SK-N-SH (cell line): ENCODE measurements around the gene STK39. TPM values are rescaled to one million over a fixed set of nuclear protein-coding genes. Genes with fewer than 3 reads are reported as not detected.

Source experiments
- CTCF ChIA-PET: fragments of 300-600, 350-600 bp; formaldehyde crosslinking; extraction: SDS; loops from one replicate; lab custom pipeline; 2021; lab: Yijun Ruan, JAX
- POLR2A ChIA-PET: fragments of 350-600 bp; sonication (Branson Sonifier 250); formaldehyde crosslinking; extraction: SDS; loops from one replicate; lab custom pipeline; 2020; ENCODE audit warnings: antibody characterized with exemption, inconsistent platforms; lab: Yijun Ruan, JAX
- DNase-seq: peaks from one replicate; pipeline ENCODE4 v3.0.0; 2012
- H2AFZ ChIP-seq: fragments of 200-600 bp; sonication (generic); 2 replicates; pipeline ENCODE4 v1.8.1; 2016; ENCODE audit warnings: antibody characterized with exemption, mild to moderate bottlenecking, low read depth
- H3F3A ChIP-seq: fragments of 200-600 bp; sonication (generic); replicated peaks from 2 replicates; pipeline ENCODE3; 2016; ENCODE audit warnings: antibody characterized with exemption, mild to moderate bottlenecking; ENCODE audit not compliant: insufficient read depth
- H3K27ac ChIP-seq, 2 experiments: fragments of 200-500 bp in 1 of 2; fragments of 200-600 bp in 1 of 2; sonication (Bioruptor generic) in 1 of 2; sonication (generic), shearing (Covaris generic) in 1 of 2; 2 replicates each; pipeline versions ENCODE4 v1.5.1 to v1.6.1; 2014 to 2016; ENCODE audit warnings: low read depth in 2 of 2, inconsistent platforms in 1 of 2, low read length in 1 of 2, mild to moderate bottlenecking in 1 of 2, mixed read lengths in 1 of 2
- H3K27me3 ChIP-seq: fragments of 200-600 bp; sonication (generic), shearing (Covaris generic); 2 replicates; pipeline ENCODE4 v1.6.1; 2016; ENCODE audit warnings: mixed run types; ENCODE audit not compliant: insufficient read depth
- H3K36me3 ChIP-seq, 2 experiments: fragments of 200-500 bp in 1 of 2; fragments of 200-600 bp in 1 of 2; sonication (Bioruptor generic) in 1 of 2; sonication (generic) in 1 of 2; replicated peaks in 1 of 2; 2 replicates each; pipeline versions ENCODE3 to v1.5.1; 2014 to 2016; ENCODE audit warnings: low read length in 1 of 2, mild to moderate bottlenecking in 1 of 2; ENCODE audit not compliant: insufficient read depth in 2 of 2, control insufficient read depth in 1 of 2
- H3K4me1 ChIP-seq, 2 experiments: fragments of 200-500 bp in 1 of 2; fragments of 200-600 bp in 1 of 2; sonication (Bioruptor generic) in 1 of 2; sonication (generic), shearing (Covaris generic) in 1 of 2; 2 replicates each; pipeline versions ENCODE4 v1.5.1 to v1.6.1; 2014 to 2016; ENCODE audit warnings: low read depth in 1 of 2, low read length in 1 of 2, mixed run types in 1 of 2; ENCODE audit not compliant: insufficient read depth in 2 of 2, control insufficient read depth in 1 of 2
- H3K4me2 ChIP-seq: fragments of 200-600 bp; sonication (generic), shearing (Covaris generic); 2 replicates; pipeline ENCODE4 v1.6.1; 2017; ENCODE audit warnings: mixed run types
- H3K4me3 ChIP-seq, 2 experiments: fragments of 200-500 bp in 1 of 2; fragments of 200-600 bp in 1 of 2; sonication (Bioruptor generic) in 1 of 2; sonication (generic), shearing (Covaris generic) in 1 of 2; 2 replicates each; pipeline versions ENCODE4 v1.5.1 to v1.8.1; 2014 to 2016; ENCODE audit warnings: low read depth in 2 of 2, inconsistent platforms in 1 of 2, low read length in 1 of 2, mild to moderate bottlenecking in 1 of 2, mixed read lengths in 1 of 2, moderate library complexity in 1 of 2
- H3K79me2 ChIP-seq: fragments of 200-600 bp; sonication (generic); 2 replicates; pipeline ENCODE4 v1.8.1; 2017; ENCODE audit warnings: mild to moderate bottlenecking; ENCODE audit not compliant: insufficient read depth
- H3K9ac ChIP-seq: fragments of 200-600 bp; sonication (generic); 2 replicates; pipeline ENCODE4 v1.6.1; 2017; ENCODE audit warnings: mixed run types
- H3K9me2 ChIP-seq: fragments of 200-600 bp; sonication (generic); 2 replicates; pipeline ENCODE4 v1.6.1; 2017; ENCODE audit warnings: mixed run types
- H3K9me3 ChIP-seq: fragments of 200-600 bp; sonication (generic); 2 replicates; pipeline ENCODE4 v1.6.1; 2017; ENCODE audit warnings: mixed run types, mild to moderate bottlenecking, moderate library complexity
- H4K20me1 ChIP-seq: fragments of 200-600 bp; sonication (generic); 2 replicates; pipeline ENCODE4 v1.6.1; 2017; ENCODE audit warnings: mild to moderate bottlenecking, mixed run types; ENCODE audit not compliant: insufficient read depth
- ELF1 ChIP-seq: IDR thresholded peaks from 2 replicates; pipeline ENCODE4 v1.4.0; 2012
- FOSL2 ChIP-seq: IDR thresholded peaks from 2 replicates; pipeline ENCODE4 v1.4.0; 2012; ENCODE audit warnings: low read depth, mild to moderate bottlenecking, moderate library complexity, borderline replicate concordance
- FOXM1 ChIP-seq: IDR thresholded peaks from 2 replicates; pipeline ENCODE4 v1.4.0; 2012; ENCODE audit warnings: low read depth, mild to moderate bottlenecking
- MXI1 ChIP-seq: IDR thresholded peaks from 2 replicates; pipeline ENCODE4 v1.6.1; 2012; ENCODE audit warnings: mild to moderate bottlenecking, low read depth, low read length, improper control_type of control experiment
- REST ChIP-seq: IDR thresholded peaks from 2 replicates; pipeline ENCODE4 v1.6.1; 2012; ENCODE audit warnings: mild to moderate bottlenecking, low read depth, low read length, moderate library complexity
- RFX5 ChIP-seq: IDR thresholded peaks from 2 replicates; pipeline ENCODE4 v1.6.1; 2012; ENCODE audit warnings: mild to moderate bottlenecking, improper control_type of control experiment, low read length
- RXRA ChIP-seq: IDR thresholded peaks from 2 replicates; pipeline ENCODE4 v1.4.0; 2012; ENCODE audit warnings: low read depth, mild to moderate bottlenecking, borderline replicate concordance
- SMC3 ChIP-seq: IDR thresholded peaks from 2 replicates; pipeline ENCODE4 v1.6.1; 2012; ENCODE audit warnings: low read depth, low read length, improper control_type of control experiment
- TAF1 ChIP-seq: IDR thresholded peaks from 2 replicates; pipeline ENCODE4 v1.6.1; 2012; ENCODE audit warnings: low read depth, mild to moderate bottlenecking, low read length, moderate library complexity, borderline replicate concordance
- TCF12 ChIP-seq: IDR thresholded peaks from 2 replicates; pipeline ENCODE4 v1.4.0; 2012
- TEAD4 ChIP-seq: IDR thresholded peaks from 2 replicates; pipeline ENCODE4 v1.4.0; 2012; ENCODE audit warnings: mild to moderate bottlenecking, borderline replicate concordance; ENCODE audit not compliant: insufficient read depth
- YY1 ChIP-seq: IDR thresholded peaks from 2 replicates; pipeline ENCODE4 v1.4.0; 2012; ENCODE audit warnings: low read depth, mild to moderate bottlenecking
- WGBS: methylation state at CpG from one replicate; pipeline ENCODE4 v1.1.6; 2017; ENCODE audit warnings: low lambda C conversion rate; 5-methylcytosine and 5-hydroxymethylcytosine counted together
- polyA plus RNA-seq, 3 experiments: library from polyadenylated mRNA; depleted of rRNA; stranded (reverse); fragments of >200 nt; gene quantifications; 2 replicates each; pipeline ENCODE4 v1.2.3, GENCODE V29; 2012
- TF ChIP-seq, protein P1 (sequence below): IDR thresholded peaks from 2 replicates; pipeline ENCODE4 v1.4.0; 2012; ENCODE audit warnings: low read depth, borderline replicate concordance
- TF ChIP-seq, protein P2 (sequence below): IDR thresholded peaks from 2 replicates; pipeline ENCODE4 v1.4.0; 2012; ENCODE audit warnings: low read depth
- TF ChIP-seq, protein P3 (sequence below): fragments of 150-350 bp; IDR thresholded peaks from 2 replicates; pipeline ENCODE4 v1.6.1; 2017; ENCODE audit warnings: antibody characterized with exemption, low read length, low read depth, borderline replicate concordance
- TF ChIP-seq, protein P4 (sequence below): fragments of 150-350 bp; IDR thresholded peaks from 2 replicates; pipeline ENCODE4 v1.6.1; 2016; ENCODE audit warnings: mild to moderate bottlenecking, low read depth, low read length
- TF ChIP-seq, protein P5 (sequence below): fragments of 200-600 bp; sonication (generic); IDR thresholded peaks from 2 replicates; pipeline ENCODE4 v1.6.1; 2017; ENCODE audit warnings: antibody characterized with exemption, mild to moderate bottlenecking, moderate library complexity

The STK39 gene
- polyA plus RNA-seq, 1 of the 3 experiments (the other 2 are of a cell fraction) = 9.6 TPM

DNA sequence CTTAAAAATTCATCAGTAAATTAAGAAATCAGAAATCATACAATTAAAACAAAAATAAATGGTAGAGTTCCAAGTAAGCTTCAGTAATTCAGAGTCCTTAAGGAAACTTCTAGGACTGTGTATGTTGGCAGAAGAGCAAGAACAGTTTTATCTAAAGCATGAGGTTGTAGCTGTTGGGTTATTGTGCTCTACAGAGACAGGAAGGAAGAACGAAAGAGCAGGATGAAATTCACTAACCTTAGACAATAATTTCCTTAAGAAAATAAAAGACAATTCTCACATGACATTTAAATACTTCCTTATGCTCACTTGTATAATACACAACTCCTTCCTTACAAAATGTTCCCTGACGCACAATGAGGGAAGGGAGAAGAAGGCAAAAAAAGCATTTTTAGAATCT lies 133.4 kb downstream of the STK39 start:
- no peaks in the 10 kb centered on the region for H3K9me3 ChIP-seq
- no peak for DNase-seq
- peaks cover 3% of the 10 kb centered on the region; the same call in 1 of the 2 replicates for H3K79me2 ChIP-seq
- H3F3A ChIP-seq = peaks cover 7% of the 10 kb centered on the region
- H3K9ac ChIP-seq = no peak overlapping the region
- H3K36me3 ChIP-seq = peaks cover 23 to 28% of the 10 kb centered on the region in 2 experiments
- no peak for TF ChIP-seq TEAD4
- TF ChIP-seq, protein P1, sequence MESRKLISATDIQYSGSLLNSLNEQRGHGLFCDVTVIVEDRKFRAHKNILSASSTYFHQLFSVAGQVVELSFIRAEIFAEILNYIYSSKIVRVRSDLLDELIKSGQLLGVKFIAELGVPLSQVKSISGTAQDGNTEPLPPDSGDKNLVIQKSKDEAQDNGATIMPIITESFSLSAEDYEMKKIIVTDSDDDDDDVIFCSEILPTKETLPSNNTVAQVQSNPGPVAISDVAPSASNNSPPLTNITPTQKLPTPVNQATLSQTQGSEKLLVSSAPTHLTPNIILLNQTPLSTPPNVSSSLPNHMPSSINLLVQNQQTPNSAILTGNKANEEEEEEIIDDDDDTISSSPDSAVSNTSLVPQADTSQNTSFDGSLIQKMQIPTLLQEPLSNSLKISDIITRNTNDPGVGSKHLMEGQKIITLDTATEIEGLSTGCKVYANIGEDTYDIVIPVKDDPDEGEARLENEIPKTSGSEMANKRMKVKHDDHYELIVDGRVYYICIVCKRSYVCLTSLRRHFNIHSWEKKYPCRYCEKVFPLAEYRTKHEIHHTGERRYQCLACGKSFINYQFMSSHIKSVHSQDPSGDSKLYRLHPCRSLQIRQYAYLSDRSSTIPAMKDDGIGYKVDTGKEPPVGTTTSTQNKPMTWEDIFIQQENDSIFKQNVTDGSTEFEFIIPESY = no peak
- TF ChIP-seq, protein P2, sequence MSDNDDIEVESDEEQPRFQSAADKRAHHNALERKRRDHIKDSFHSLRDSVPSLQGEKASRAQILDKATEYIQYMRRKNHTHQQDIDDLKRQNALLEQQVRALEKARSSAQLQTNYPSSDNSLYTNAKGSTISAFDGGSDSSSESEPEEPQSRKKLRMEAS = no peak
- no peak for TF ChIP-seq SMC3
- H2AFZ ChIP-seq = no peak overlapping the region
- no peaks in the 10 kb centered on the region for H3K9me2 ChIP-seq
- H3K4me3 ChIP-seq = no peak overlapping the region
- no peak overlapping the region for H3K4me2 ChIP-seq
- no peaks in the 10 kb centered on the region for H3K27me3 ChIP-seq
- H4K20me1 ChIP-seq = no peaks in the 10 kb centered on the region
- 77% methylated on average over 2 of the region's 2 CpGs for WGBS
- peak overlapping the region in 1 of 2 experiments; percentile 21; a peak in 1 of 4 replicates for H3K27ac ChIP-seq
- POLR2A ChIA-PET = no interaction called here
- CTCF ChIA-PET = interaction anchor here (1.0 to 7.1 kb wide), 3 partner anchors 6 to 149 kb away, joined by 3 to 85 read pairs (median 13); no protein-coding TSS in a partner anchor
- peaks cover 0 to 6% of the 10 kb centered on the region in 2 experiments; a peak in 2 of 4 replicates for H3K4me1 ChIP-seq

DNA sequence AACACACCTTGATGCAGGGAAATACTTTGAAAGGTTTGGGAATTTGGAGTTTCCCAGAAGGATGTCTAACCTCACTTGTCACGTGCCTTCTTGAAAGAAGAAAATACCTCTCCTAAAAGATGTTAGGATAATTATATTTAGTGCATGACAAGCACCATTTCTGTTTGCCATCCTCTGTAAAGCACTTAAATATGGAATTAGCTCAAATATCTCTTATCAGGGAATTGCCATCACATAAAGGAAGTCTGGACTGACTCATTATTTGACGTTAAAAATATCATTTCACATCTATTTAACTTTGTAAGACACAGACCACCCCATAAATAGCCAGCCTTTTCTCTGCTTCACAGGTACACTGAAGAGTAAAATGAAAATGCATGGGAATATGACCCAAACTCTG lies 140.1 kb downstream of the STK39 start:
- Histone ChIP-seq H3K36me3 (peaks cover 0 to 19% of the 10 kb centered on the region in 2 experiments), H3K4me2 (peak overlapping the region; percentile 25; the same call in 1 of the 2 replicates), H3K27ac (peak overlapping the region; percentile 76 to 92), H3K9me3 (no peaks in the 10 kb centered on the region), H3K79me2 (0 out of 2 replicates have a peak, but pooled peaks cover 3% of the 10 kb centered on the region), H2AFZ (no peak overlapping the region), H3K4me1 (peaks cover 7 to 25% of the 10 kb centered on the region in 2 experiments; a peak in 2 of 4 replicates), H3K9me2 (no peaks in the 10 kb centered on the region), H3F3A (peaks cover 11% of the 10 kb centered on the region), H3K9ac (no peak overlapping the region), H3K4me3 (no peak overlapping the region), H3K27me3 (no peaks in the 10 kb centered on the region), H4K20me1 (no peaks in the 10 kb centered on the region)
- 8% methylated on average over 2 of the region's 2 CpGs for WGBS
- CTCF ChIA-PET = interaction anchor here (0.7 to 7.8 kb wide), 7 partner anchors 10 to 843 kb away, joined by 3 to 85 read pairs (median 4); no protein-coding TSS in a partner anchor
- POLR2A ChIA-PET = interaction anchor here (2.0 kb wide), 1 partner anchor 14 kb away, joined by 4 read pairs; no protein-coding TSS in a partner anchor
- DNase-seq = peak; percentile 56
- TF ChIP-seq FOSL2 (peak; percentile 76; the same call in 1 of the 2 replicates), ELF1 (no peak), TAF1 (no peak), YY1 (no peak), REST (no peak), FOXM1 (peak; percentile 97), MXI1 (peak; percentile 83), TCF12 (peak; percentile 100), SMC3 (no peak), RXRA (peak; percentile 58; the same call in 1 of the 2 replicates), RFX5 (peak; percentile 45; the same call in 1 of the 2 replicates)
- TF ChIP-seq, protein P3, sequence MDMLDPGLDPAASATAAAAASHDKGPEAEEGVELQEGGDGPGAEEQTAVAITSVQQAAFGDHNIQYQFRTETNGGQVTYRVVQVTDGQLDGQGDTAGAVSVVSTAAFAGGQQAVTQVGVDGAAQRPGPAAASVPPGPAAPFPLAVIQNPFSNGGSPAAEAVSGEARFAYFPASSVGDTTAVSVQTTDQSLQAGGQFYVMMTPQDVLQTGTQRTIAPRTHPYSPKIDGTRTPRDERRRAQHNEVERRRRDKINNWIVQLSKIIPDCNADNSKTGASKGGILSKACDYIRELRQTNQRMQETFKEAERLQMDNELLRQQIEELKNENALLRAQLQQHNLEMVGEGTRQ = no peak; the same call in 1 of the 2 replicates
- TF ChIP-seq, protein P4, sequence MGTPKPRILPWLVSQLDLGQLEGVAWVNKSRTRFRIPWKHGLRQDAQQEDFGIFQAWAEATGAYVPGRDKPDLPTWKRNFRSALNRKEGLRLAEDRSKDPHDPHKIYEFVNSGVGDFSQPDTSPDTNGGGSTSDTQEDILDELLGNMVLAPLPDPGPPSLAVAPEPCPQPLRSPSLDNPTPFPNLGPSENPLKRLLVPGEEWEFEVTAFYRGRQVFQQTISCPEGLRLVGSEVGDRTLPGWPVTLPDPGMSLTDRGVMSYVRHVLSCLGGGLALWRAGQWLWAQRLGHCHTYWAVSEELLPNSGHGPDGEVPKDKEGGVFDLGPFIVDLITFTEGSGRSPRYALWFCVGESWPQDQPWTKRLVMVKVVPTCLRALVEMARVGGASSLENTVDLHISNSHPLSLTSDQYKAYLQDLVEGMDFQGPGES = no peak; the same call in 1 of the 2 replicates
- TF ChIP-seq, protein P5, sequence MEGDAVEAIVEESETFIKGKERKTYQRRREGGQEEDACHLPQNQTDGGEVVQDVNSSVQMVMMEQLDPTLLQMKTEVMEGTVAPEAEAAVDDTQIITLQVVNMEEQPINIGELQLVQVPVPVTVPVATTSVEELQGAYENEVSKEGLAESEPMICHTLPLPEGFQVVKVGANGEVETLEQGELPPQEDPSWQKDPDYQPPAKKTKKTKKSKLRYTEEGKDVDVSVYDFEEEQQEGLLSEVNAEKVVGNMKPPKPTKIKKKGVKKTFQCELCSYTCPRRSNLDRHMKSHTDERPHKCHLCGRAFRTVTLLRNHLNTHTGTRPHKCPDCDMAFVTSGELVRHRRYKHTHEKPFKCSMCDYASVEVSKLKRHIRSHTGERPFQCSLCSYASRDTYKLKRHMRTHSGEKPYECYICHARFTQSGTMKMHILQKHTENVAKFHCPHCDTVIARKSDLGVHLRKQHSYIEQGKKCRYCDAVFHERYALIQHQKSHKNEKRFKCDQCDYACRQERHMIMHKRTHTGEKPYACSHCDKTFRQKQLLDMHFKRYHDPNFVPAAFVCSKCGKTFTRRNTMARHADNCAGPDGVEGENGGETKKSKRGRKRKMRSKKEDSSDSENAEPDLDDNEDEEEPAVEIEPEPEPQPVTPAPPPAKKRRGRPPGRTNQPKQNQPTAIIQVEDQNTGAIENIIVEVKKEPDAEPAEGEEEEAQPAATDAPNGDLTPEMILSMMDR = no peak
